Hepatocyte (in vitro differentiated cells): Measurements from ENCODE around the gene CACNA1C. TPM values are rescaled to one million over a fixed set of nuclear protein-coding genes. Genes with fewer than 3 reads are reported as not detected.

Source experiments
- DNase-seq: peaks from one replicate; pipeline ENCODE4 v3.0.0-alpha.2; 2016; ENCODE audit warnings: low spot score
- H2AFZ ChIP-seq: fragments of 200-600 bp; sonication (generic); 2 replicates; pipeline ENCODE4 v1.6.0; 2016; ENCODE audit warnings: antibody characterized with exemption, mild to moderate bottlenecking
- H3K27ac ChIP-seq: fragments of 200-600 bp; sonication (generic); 2 replicates; pipeline ENCODE4 v1.5.1; 2016; ENCODE audit warnings: mild to moderate bottlenecking
- H3K27me3 ChIP-seq: fragments of 200-600 bp; sonication (generic); 2 replicates; pipeline ENCODE4 v1.6.1; 2016
- H3K36me3 ChIP-seq: fragments of 200-600 bp; sonication (generic); replicated peaks from 2 replicates; pipeline ENCODE4 v1.5.1; 2016; ENCODE audit warnings: low read depth; ENCODE audit not compliant: insufficient read depth
- H3K4me1 ChIP-seq: fragments of 200-600 bp; sonication (generic); 2 replicates; pipeline ENCODE4 v1.5.1; 2016; ENCODE audit warnings: mild to moderate bottlenecking, moderate library complexity; ENCODE audit not compliant: insufficient read depth
- H3K4me2 ChIP-seq: fragments of 200-600 bp; sonication (generic); 2 replicates; pipeline ENCODE4 v1.6.0; 2016
- H3K4me3 ChIP-seq: fragments of 200-600 bp; sonication (generic); 2 replicates; pipeline ENCODE4 v1.5.1; 2016; ENCODE audit warnings: mild to moderate bottlenecking
- H3K79me2 ChIP-seq: fragments of 200-600 bp; sonication (generic); 2 replicates; pipeline ENCODE4 v1.6.0; 2017; ENCODE audit warnings: mild to moderate bottlenecking
- H3K9me2 ChIP-seq: fragments of 200-600 bp; sonication (generic); replicated peaks from 2 replicates; pipeline ENCODE4 v1.6.0; 2017; ENCODE audit warnings: mild to moderate bottlenecking; ENCODE audit not compliant: insufficient read depth
- H3K9me3 ChIP-seq: fragments of 200-600 bp; sonication (generic); 2 replicates; pipeline ENCODE4 v1.5.1; 2016; ENCODE audit warnings: low read depth, mild to moderate bottlenecking
- H4K20me1 ChIP-seq: fragments of 200-600 bp; sonication (generic); 2 replicates; pipeline ENCODE4 v1.6.0; 2016; ENCODE audit warnings: mild to moderate bottlenecking; ENCODE audit not compliant: insufficient read depth, poor library complexity, severe bottlenecking
- EZH2 ChIP-seq: fragments of 200-600 bp; sonication (generic); IDR thresholded peaks from 2 replicates; pipeline ENCODE4 v1.6.1; 2016; ENCODE audit warnings: antibody characterized with exemption, mild to moderate bottlenecking, borderline replicate concordance
- EZH2phosphoT487 ChIP-seq: fragments of 200-600 bp; sonication (generic); IDR thresholded peaks from one replicate; pipeline ENCODE4 v1.6.1; 2018; ENCODE audit warnings: antibody characterized with exemption, mild to moderate bottlenecking, low read depth, moderate library complexity; ENCODE audit not compliant: unreplicated experiment, severe bottlenecking
- WGBS: methylation state at CpG from one replicate; pipeline ENCODE4 v1.1.6; 2016; ENCODE audit warnings: low lambda C conversion rate; ENCODE audit errors: missing lambda C conversion rate; 5-methylcytosine and 5-hydroxymethylcytosine counted together
- polyA plus RNA-seq: library from polyadenylated mRNA; unstranded; fragments of >200 nt; fragmentation: Nextera tagmentation; extraction: Ambion mirVana; gene quantifications from 2 replicates; pipeline ENCODE4 v1.2.1, GENCODE V29; 2016
- total RNA-seq: library from RNA; depleted of rRNA; stranded (reverse); fragments of >200 nt; gene quantifications from 2 replicates; pipeline ENCODE4 v1.2.3, GENCODE V29; 2014
- TF ChIP-seq, protein P1 (sequence below): fragments of 200-600 bp; sonication (generic); IDR thresholded peaks from 2 replicates; pipeline ENCODE4 v1.5.1; 2016; ENCODE audit warnings: antibody characterized with exemption, mild to moderate bottlenecking; ENCODE audit not compliant: poor library complexity

CACNA1C gene
- total and polyA plus RNA-seq, 2 experiments from 2014 or later = 3.2 to 4.0 TPM

DNA sequence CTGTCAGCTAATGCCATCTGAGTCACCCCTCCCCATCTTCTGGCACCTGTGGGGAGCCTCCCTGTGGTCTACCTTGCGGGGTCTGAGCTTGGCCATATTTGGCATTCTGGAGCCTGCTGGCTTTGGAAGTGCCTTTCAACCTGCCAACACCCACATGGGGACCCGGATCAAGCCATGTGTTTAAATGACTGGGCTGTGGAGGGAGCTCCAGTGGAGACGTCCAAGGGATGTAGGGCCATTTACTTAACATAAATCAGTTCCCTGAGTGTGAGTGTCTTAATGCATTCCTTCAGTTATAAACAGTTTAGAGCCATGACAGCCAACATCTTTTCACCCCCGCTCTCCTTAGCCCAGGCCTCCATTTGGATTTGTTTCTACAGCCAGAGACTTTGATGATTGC lies 22.0 kb downstream of the CACNA1C start:
- H3K4me1 ChIP-seq = no peaks in the 10 kb centered on the region
- H3K36me3 ChIP-seq = no peaks in the 10 kb centered on the region
- H3K4me2 ChIP-seq = no peak overlapping the region
- peaks cover 7% of the 10 kb centered on the region for H3K9me3 ChIP-seq
- no peaks in the 10 kb centered on the region for H3K9me2 ChIP-seq
- DNase-seq = no peak
- no peak overlapping the region for H3K4me3 ChIP-seq
- H3K27me3 ChIP-seq = no peaks in the 10 kb centered on the region
- H3K27ac ChIP-seq = no peak overlapping the region
- WGBS = 74% methylated on average over 4 of the region's 4 CpGs
- TF ChIP-seq EZH2phosphoT487 = no peak
- no peak for TF ChIP-seq EZH2
- TF ChIP-seq, protein P1, sequence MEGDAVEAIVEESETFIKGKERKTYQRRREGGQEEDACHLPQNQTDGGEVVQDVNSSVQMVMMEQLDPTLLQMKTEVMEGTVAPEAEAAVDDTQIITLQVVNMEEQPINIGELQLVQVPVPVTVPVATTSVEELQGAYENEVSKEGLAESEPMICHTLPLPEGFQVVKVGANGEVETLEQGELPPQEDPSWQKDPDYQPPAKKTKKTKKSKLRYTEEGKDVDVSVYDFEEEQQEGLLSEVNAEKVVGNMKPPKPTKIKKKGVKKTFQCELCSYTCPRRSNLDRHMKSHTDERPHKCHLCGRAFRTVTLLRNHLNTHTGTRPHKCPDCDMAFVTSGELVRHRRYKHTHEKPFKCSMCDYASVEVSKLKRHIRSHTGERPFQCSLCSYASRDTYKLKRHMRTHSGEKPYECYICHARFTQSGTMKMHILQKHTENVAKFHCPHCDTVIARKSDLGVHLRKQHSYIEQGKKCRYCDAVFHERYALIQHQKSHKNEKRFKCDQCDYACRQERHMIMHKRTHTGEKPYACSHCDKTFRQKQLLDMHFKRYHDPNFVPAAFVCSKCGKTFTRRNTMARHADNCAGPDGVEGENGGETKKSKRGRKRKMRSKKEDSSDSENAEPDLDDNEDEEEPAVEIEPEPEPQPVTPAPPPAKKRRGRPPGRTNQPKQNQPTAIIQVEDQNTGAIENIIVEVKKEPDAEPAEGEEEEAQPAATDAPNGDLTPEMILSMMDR = no peak
- no peaks in the 10 kb centered on the region for H4K20me1 ChIP-seq
- no peak overlapping the region for H2AFZ ChIP-seq
- H3K79me2 ChIP-seq = no peaks in the 10 kb centered on the region

DNA sequence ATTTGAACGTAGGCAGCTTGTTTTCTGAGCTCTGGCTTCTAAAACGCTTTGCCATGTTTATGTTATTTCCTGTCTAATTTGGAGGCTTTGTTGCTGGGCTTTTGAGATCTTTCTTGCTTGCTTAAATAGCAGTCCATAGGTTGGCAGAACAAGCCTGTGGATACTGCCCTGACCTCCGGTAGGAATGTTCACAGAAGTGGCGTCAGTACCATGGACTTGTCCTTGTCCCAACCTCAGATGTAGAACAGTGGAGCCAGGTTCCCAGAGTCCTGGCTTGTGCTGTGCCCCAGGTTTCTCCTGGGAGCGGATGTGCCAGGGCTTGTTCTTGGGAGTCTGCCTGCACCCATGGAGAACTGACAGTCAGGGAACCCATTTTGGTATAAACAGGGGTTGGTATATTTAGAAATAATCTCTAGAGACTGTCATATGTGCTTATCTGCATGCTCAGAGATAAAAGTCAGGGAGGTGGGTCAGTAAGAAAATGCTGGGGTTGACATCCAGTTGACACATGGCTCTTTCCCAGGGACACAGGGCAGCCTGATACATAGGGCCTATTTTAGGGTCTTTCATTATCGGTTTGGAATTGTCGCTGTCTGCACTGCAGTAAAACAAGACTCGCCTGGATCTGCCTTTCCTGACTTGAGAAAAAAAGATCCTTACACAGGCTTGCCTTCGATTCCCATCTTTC lies 22.9 kb downstream of the CACNA1C start:
- Histone ChIP-seq H3K27me3 (no peaks in the 10 kb centered on the region), H2AFZ (no peak overlapping the region), H3K27ac (peak overlapping the region; percentile 37), H4K20me1 (no peaks in the 10 kb centered on the region), H3K4me2 (peak overlapping the region; percentile 41), H3K36me3 (no peaks in the 10 kb centered on the region), H3K9me3 (no peaks in the 10 kb centered on the region), H3K9me2 (no peaks in the 10 kb centered on the region), H3K79me2 (no peaks in the 10 kb centered on the region), H3K4me3 (no peak overlapping the region), H3K4me1 (no peaks in the 10 kb centered on the region)
- TF ChIP-seq, protein P1 = no peak
- TF ChIP-seq EZH2phosphoT487 = no peak
- no peak for DNase-seq
- WGBS = 70% methylated on average over 9 of the region's 9 CpGs

DNA sequence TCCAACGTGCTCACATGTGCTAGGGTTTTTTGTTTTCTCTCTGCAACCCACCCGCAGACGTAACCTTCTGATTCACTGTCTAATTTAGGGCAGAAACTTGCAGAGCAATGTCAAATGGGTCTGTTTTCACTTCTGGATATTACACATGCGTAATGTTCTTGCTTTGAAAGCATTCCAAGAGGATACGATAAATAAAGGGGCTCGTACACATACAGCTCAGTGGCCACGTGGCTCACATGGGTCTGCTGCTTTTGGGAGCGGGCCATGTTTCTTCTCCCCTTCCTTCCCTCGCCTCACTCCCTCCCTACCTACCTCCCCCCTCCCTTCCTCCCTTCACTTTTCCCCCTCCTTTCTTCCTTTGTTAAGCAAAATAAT lies 23.4 kb downstream of the CACNA1C start:
- no peak for TF ChIP-seq EZH2
- no peak for TF ChIP-seq EZH2phosphoT487
- TF ChIP-seq, protein P1 = no peak
- H3K36me3 ChIP-seq = no peaks in the 10 kb centered on the region
- peak overlapping the region; percentile 41 for H3K4me2 ChIP-seq
- no peak overlapping the region for H2AFZ ChIP-seq
- H3K79me2 ChIP-seq = no peaks in the 10 kb centered on the region
- no peaks in the 10 kb centered on the region for H3K9me3 ChIP-seq
- no peaks in the 10 kb centered on the region for H4K20me1 ChIP-seq
- no peaks in the 10 kb centered on the region for H3K9me2 ChIP-seq
- H3K4me1 ChIP-seq = no peaks in the 10 kb centered on the region
- WGBS = 57% methylated on average over 8 of the region's 9 CpGs
- no peak overlapping the region for H3K4me3 ChIP-seq
- no peaks in the 10 kb centered on the region for H3K27me3 ChIP-seq
- no peak for DNase-seq
- H3K27ac ChIP-seq = peak overlapping the region; percentile 37
